Ishikawa (cell line): Measurements from ENCODE around the gene MLLT1.

Experiments used
- CEBPB ChIP-seq: IDR thresholded peaks from 2 replicates; pipeline ENCODE4 v1.6.1; 2012
- CREB1 ChIP-seq: IDR thresholded peaks from 2 replicates; pipeline ENCODE4 v1.6.1; 2012; ENCODE audit warnings: low read depth
- EGR1 ChIP-seq: IDR thresholded peaks from 2 replicates; pipeline ENCODE4 v1.6.1; 2012
- EP300 ChIP-seq: IDR thresholded peaks from 2 replicates; pipeline ENCODE4 v1.6.1; 2012; ENCODE audit warnings: borderline replicate concordance
- FOXM1 ChIP-seq: IDR thresholded peaks from 2 replicates; pipeline ENCODE4 v1.6.1; 2012; ENCODE audit warnings: low read depth, borderline replicate concordance
- MAX ChIP-seq: IDR thresholded peaks from 2 replicates; pipeline ENCODE4 v1.6.1; 2012
- NFIC ChIP-seq: IDR thresholded peaks from 2 replicates; pipeline ENCODE4 v1.6.1; 2012
- RAD21 ChIP-seq: IDR thresholded peaks from 2 replicates; pipeline ENCODE4 v1.6.1; 2012; ENCODE audit warnings: low read depth
- REST ChIP-seq: IDR thresholded peaks from 2 replicates; pipeline ENCODE4 v1.6.1; 2012; ENCODE audit warnings: low read depth, mild to moderate bottlenecking
- TAF1 ChIP-seq: IDR thresholded peaks from 2 replicates; pipeline ENCODE4 v1.6.1; 2012; ENCODE audit warnings: low read depth, mild to moderate bottlenecking
- TCF12 ChIP-seq: IDR thresholded peaks from 2 replicates; pipeline ENCODE4 v1.6.1; 2012; ENCODE audit warnings: low read depth
- TEAD4 ChIP-seq: IDR thresholded peaks from 2 replicates; pipeline ENCODE4 v1.6.1; 2012
- YY1 ChIP-seq: IDR thresholded peaks from 2 replicates; pipeline ENCODE4 v1.6.1; 2012; ENCODE audit warnings: low read depth
- ZBTB7A ChIP-seq: IDR thresholded peaks from 2 replicates; pipeline ENCODE4 v1.6.1; 2012; ENCODE audit warnings: low read depth
- TF ChIP-seq, protein P1 (sequence below): IDR thresholded peaks from 2 replicates; pipeline ENCODE4 v1.6.1; 2012

The MLLT1 gene

GRCh38 chr19:6247007-6247288 lies 32.8 kb downstream of the MLLT1 start:
- TF ChIP-seq NFIC (no peak), TCF12 (no peak), CEBPB (no peak), REST (no peak), EGR1 (no peak), EP300 (no peak), TAF1 (no peak)
- TF ChIP-seq, protein P1, sequence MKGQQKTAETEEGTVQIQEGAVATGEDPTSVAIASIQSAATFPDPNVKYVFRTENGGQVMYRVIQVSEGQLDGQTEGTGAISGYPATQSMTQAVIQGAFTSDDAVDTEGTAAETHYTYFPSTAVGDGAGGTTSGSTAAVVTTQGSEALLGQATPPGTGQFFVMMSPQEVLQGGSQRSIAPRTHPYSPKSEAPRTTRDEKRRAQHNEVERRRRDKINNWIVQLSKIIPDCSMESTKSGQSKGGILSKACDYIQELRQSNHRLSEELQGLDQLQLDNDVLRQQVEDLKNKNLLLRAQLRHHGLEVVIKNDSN: no peak

DNA sequence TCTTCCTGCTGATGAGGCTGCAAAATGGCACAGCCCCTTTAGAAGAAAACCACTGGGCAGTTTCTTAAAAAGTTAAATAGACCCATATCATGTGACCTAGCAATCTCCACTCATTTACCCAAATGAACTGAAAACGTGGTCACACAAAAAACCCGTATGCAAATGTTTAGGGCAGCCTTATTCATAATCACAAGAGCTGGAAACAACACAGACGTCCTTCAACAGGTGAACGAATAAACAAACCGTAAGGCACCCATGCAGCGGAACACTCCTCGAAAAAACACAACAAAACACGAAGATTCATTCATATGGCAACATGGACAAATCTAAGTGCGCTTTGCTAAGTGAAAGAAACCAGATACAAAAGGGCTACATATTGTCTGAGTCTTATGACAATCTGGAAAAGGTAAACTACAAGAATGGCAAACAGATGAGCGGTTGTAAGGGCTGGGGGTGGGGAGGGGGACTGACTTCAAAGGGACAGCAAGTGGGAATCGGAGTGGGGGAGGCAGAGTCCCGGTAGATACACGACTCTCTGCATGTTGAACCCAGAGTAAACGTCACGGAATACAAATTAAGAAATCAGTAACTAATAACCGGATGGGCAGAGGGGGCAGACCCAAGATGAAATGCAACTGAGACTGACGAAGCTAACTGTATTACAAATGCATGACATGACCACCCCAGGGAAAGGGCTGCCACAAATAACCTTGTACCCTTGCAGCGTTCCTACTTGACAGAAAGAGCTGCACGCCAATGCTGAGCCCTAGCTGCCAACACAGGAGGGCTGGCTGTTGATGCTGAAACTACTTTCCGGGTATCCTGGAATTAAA lies 33.4 kb downstream of the MLLT1 start:
- no peak for TF ChIP-seq CREB1
- no peak for TF ChIP-seq MAX
- TF ChIP-seq, protein P1: no peak
- TF ChIP-seq EP300: no peak
- TF ChIP-seq NFIC: no peak
- TF ChIP-seq FOXM1: no peak
- TF ChIP-seq TAF1: no peak
- no peak for TF ChIP-seq TCF12

- TF ChIP-seq REST (no peak), EP300 (no peak), NFIC (no peak), TAF1 (no peak)
Observed at GRCh38 chr19:6242677-6243076, 37.1 kb downstream of the MLLT1 start.

- no peak for TF ChIP-seq TEAD4
- TF ChIP-seq EP300: no peak
- TF ChIP-seq REST: no peak
- no peak for TF ChIP-seq RAD21
- no peak for TF ChIP-seq MAX
- no peak for TF ChIP-seq CREB1
- TF ChIP-seq ZBTB7A: no peak
Observed at GRCh38 chr19:6241680-6242377, 37.9 kb downstream of the MLLT1 start.

DNA sequence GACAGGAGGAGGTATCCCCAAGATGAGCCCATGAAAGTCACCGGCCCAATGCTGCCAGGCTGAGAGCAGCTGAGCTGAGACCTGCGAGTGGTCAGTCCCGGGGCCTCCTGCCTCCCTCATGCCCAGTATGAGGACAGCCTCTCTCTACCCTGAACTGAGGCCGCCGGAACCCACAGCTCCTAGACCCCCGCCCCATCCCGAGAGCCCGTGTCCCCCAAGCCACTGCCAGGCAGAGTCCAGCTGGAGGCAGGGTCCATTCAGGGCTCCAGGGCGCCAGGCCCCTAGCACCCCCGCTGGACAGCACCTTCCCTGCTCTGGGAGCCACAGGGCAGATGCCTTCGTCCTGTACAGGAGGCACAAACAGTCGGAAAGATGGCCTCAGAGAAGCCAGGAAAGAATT lies 38.7 kb downstream of the MLLT1 start:
- TF ChIP-seq, protein P1: no peak
- no peak for TF ChIP-seq TCF12
- TF ChIP-seq MAX: no peak
- no peak for TF ChIP-seq TEAD4
- TF ChIP-seq EGR1: no peak
- TF ChIP-seq NFIC: no peak
- TF ChIP-seq ZBTB7A: no peak
- TF ChIP-seq FOXM1: no peak
- no peak for TF ChIP-seq TAF1
- no peak for TF ChIP-seq EP300
- TF ChIP-seq YY1: no peak
- TF ChIP-seq RAD21: no peak
